Inflammatory macrophage treated with lipopolysaccharide for 4 hours (primary cell): Measurements from ENCODE around the gene PARP16.
"Not testable (repeated sequence)": the region's sequence is repeated elsewhere in the genome, so short reads cannot be mapped to it uniquely, and the experiment has no call there.

ENCODE experiments used
- DNase-seq: peaks from one replicate; pipeline ENCODE4 v3.0.0-alpha.2; 2020

The PARP16 gene

GRCh38 chr15:65275104-65275727, 11.5 kb downstream of the PARP16 start:
- peak; percentile 7 for DNase-seq

GRCh38 chr15:65270811-65271545, 15.7 kb downstream of the PARP16 start:
- peak; percentile 48 for DNase-seq

- no peak for DNase-seq
These were observed 18.3 kb downstream of the PARP16 start for GRCh38 chr15:65268411-65268810.

- DNase-seq = no peak
These were observed 20.2 kb downstream of the PARP16 start for GRCh38 chr15:65266469-65266868.

- no peak for DNase-seq
These were observed 21.7 kb downstream of the PARP16 start for GRCh38 chr15:65264863-65265430.

GRCh38 chr15:65263313-65263712, 23.4 kb downstream of the PARP16 start:
- no peak for DNase-seq

- no peak for DNase-seq
These were observed 25.7 kb downstream of the PARP16 start for GRCh38 chr15:65260968-65261367.

- DNase-seq = no peak
These were observed 27.3 kb downstream of the PARP16 start for GRCh38 chr15:65259367-65259797.

GRCh38 chr15:65258375-65259262, 28.1 kb downstream of the PARP16 start:
- DNase-seq = no peak

- DNase-seq = no peak
These were observed 31.1 kb downstream of the PARP16 start for GRCh38 chr15:65255486-65256140.

GRCh38 chr15:65254758-65255157, 31.9 kb downstream of the PARP16 start:
- no peak for DNase-seq

GRCh38 chr15:65254356-65254755, 32.3 kb downstream of the PARP16 start:
- DNase-seq = no peak

GRCh38 chr15:65249641-65250040, 37.0 kb downstream of the PARP16 start:
- peak; percentile 33 for DNase-seq

- no peak for DNase-seq
These were observed 38.0 kb downstream of the PARP16 start for GRCh38 chr15:65248511-65249255.

- DNase-seq = no peak
These were observed 39.7 kb downstream of the PARP16 start for GRCh38 chr15:65246939-65247338.

GRCh38 chr15:65246026-65246714, 40.5 kb downstream of the PARP16 start:
- DNase-seq = no peak

- no peak for DNase-seq
These were observed 41.4 kb downstream of the PARP16 start for GRCh38 chr15:65245096-65245856.

GRCh38 chr15:65244638-65245037, 42.0 kb downstream of the PARP16 start:
- no peak for DNase-seq

GRCh38 chr15:65236443-65236842, 50.2 kb downstream of the PARP16 start:
- DNase-seq = not testable (repeated sequence)

GRCh38 chr15:65233696-65234095, 53.0 kb downstream of the PARP16 start:
- DNase-seq = no peak
